GM12878 (cell line): ENCODE data around the gene MYLK3.

Experiments
- ATF3 ChIP-seq: IDR thresholded peaks from 2 replicates; pipeline ENCODE4 v1.6.1; 2011; ENCODE audit warnings: low read depth, mild to moderate bottlenecking, low read length, moderate library complexity, borderline replicate concordance; ENCODE audit errors: extremely low read depth
- CBX3 ChIP-seq: fragments of 200-600 bp; sonication (generic); IDR thresholded peaks from 2 replicates; pipeline ENCODE4 v1.6.1; 2016; ENCODE audit warnings: low read depth, borderline replicate concordance
- CTCF ChIP-seq, 3 experiments: IDR thresholded peaks in 2 of 3; conservative IDR thresholded peaks in 1 of 3; 2 replicates each; pipeline ENCODE4 v1.5.1; 2011; ENCODE audit warnings: low read depth in 3 of 3, low read length in 3 of 3, mild to moderate bottlenecking in 3 of 3, control low read depth in 2 of 3, moderate library complexity in 2 of 3, inconsistent platforms in 1 of 3, mixed read lengths in 1 of 3; ENCODE audit not compliant: control insufficient read depth in 2 of 3, insufficient read depth in 1 of 3; ENCODE audit errors: extremely low read depth in 1 of 3
- POLR2A ChIP-seq: IDR thresholded peaks from 2 replicates; pipeline ENCODE4 v1.6.1; 2011; ENCODE audit warnings: low read depth, mild to moderate bottlenecking, low read length
- TAF1 ChIP-seq: IDR thresholded peaks from 2 replicates; pipeline ENCODE4 v1.6.1; 2011; ENCODE audit warnings: mild to moderate bottlenecking, low read depth, low read length, borderline replicate concordance
- YY1 ChIP-seq: IDR thresholded peaks from 2 replicates; pipeline ENCODE4 v1.6.1; 2011; ENCODE audit warnings: low read depth, mild to moderate bottlenecking, low read length
- TF ChIP-seq, protein P1 (sequence below): fragments of 450-650 bp; IDR thresholded peaks from 2 replicates; pipeline ENCODE4 v1.6.1; 2017; ENCODE audit warnings: mild to moderate bottlenecking, moderate library complexity

GRCh38 chr16:46759309-46759708 is 11.2 kb upstream of the MYLK3 start:
- TF ChIP-seq CTCF (IDR thresholded peaks at IDR 0.05 in 2 of 3, conservative IDR thresholded peaks at IDR 0.05 in 1 of 3; ENCODE audit: control insufficient read depth in 2 of 3, extremely low read depth in 1 of 3, insufficient read depth in 1 of 3, low read depth in 3 of 3, low read length in 3 of 3) (no peak), POLR2A (no peak), TAF1 (no peak), YY1 (no peak), CBX3 (no peak), ATF3 (no peak)
- TF ChIP-seq, protein P1, sequence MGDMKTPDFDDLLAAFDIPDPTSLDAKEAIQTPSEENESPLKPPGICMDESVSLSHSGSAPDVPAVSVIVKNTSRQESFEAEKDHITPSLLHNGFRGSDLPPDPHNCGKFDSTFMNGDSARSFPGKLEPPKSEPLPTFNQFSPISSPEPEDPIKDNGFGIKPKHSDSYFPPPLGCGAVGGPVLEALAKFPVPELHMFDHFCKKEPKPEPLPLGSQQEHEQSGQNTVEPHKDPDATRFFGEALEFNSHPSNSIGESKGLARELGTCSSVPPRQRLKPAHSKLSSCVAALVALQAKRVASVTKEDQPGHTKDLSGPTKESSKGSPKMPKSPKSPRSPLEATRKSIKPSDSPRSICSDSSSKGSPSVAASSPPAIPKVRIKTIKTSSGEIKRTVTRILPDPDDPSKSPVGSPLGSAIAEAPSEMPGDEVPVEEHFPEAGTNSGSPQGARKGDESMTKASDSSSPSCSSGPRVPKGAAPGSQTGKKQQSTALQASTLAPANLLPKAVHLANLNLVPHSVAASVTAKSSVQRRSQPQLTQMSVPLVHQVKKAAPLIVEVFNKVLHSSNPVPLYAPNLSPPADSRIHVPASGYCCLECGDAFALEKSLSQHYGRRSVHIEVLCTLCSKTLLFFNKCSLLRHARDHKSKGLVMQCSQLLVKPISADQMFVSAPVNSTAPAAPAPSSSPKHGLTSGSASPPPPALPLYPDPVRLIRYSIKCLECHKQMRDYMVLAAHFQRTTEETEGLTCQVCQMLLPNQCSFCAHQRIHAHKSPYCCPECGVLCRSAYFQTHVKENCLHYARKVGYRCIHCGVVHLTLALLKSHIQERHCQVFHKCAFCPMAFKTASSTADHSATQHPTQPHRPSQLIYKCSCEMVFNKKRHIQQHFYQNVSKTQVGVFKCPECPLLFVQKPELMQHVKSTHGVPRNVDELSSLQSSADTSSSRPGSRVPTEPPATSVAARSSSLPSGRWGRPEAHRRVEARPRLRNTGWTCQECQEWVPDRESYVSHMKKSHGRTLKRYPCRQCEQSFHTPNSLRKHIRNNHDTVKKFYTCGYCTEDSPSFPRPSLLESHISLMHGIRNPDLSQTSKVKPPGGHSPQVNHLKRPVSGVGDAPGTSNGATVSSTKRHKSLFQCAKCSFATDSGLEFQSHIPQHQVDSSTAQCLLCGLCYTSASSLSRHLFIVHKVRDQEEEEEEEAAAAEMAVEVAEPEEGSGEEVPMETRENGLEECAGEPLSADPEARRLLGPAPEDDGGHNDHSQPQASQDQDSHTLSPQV, result no peak
